ENCODE measurements around the gene MCF2L2. TPM values are rescaled to one million over a fixed set of nuclear protein-coding genes. Genes with fewer than 3 reads are reported as not detected.

Gene MCF2L2
- total RNA-seq, 2 donors from 2014 or later = 7.6 to 11.5 TPM

GRCh38 chr3:183340222-183340621 lies 88.2 kb downstream of the MCF2L2 start:
- peaks cover 2 to 4% of the 10 kb centered on the region in 2 donors for H3K36me3 Mint-ChIP-seq (ENCODE audit: insufficient read depth in 2 of 2)
- peaks cover 2% of the 10 kb centered on the region for H3K27me3 Mint-ChIP-seq (ENCODE audit: low read depth)
- ATAC-seq (replicated peaks in 1 of 2) (no peak), DNase-seq (no peak)
- H3K9me3 Mint-ChIP-seq = peaks cover 3 to 4% of the 10 kb centered on the region in 2 donors
- H3K27ac Mint-ChIP-seq = no peak overlapping the region
- H3K4me3 Mint-ChIP-seq = no peak overlapping the region
- H3K4me1 Mint-ChIP-seq (ENCODE audit: low read depth) = peaks cover 11% of the 10 kb centered on the region

- Mint-ChIP-seq H3K27ac (no peak overlapping the region), H3K4me3 (no peak overlapping the region), H3K36me3 (ENCODE audit: insufficient read depth in 2 of 2) (peaks cover 1 to 3% of the 10 kb centered on the region in 2 donors), H3K4me1 (ENCODE audit: low read depth) (peaks cover 11% of the 10 kb centered on the region), H3K27me3 (ENCODE audit: low read depth) (no peaks in the 10 kb centered on the region), H3K9me3 (peaks cover 0 to 2% of the 10 kb centered on the region in 2 donors)
- ATAC-seq (replicated peaks in 1 of 2) (no peak), DNase-seq (no peak)
Measured at GRCh38 chr3:183339461-183340086, 88.8 kb downstream of the MCF2L2 start.

DNA sequence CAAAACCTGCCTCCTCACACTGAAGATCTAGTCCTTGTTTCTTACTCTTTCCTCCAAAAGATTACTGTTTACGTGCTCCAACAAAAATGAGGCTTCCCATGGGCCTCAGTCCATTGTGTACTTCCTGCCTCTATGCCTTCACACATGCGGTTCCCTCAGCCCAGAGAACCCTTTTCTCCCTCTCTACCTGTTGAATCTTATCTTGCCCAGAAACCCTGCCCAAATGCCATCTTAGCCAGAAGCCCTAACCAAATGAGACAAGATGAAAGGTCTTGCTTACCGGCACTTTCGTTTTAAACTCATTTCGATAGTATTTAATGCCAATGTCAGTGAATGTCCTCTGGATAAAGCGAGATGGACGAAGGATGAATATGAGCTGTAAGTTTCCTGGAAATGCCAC lies 89.9 kb downstream of the MCF2L2 start:
- H3K27me3 Mint-ChIP-seq (ENCODE audit: low read depth) = no peaks in the 10 kb centered on the region
- H3K4me3 Mint-ChIP-seq = no peak overlapping the region
- peaks cover 11% of the 10 kb centered on the region for H3K4me1 Mint-ChIP-seq (ENCODE audit: low read depth)
- H3K27ac Mint-ChIP-seq = no peak overlapping the region
- ATAC-seq (replicated peaks in 1 of 2) = no peak
- H3K36me3 Mint-ChIP-seq (ENCODE audit: insufficient read depth in 2 of 2) = no peaks in the 10 kb centered on the region
- no peak for DNase-seq
- no peaks in the 10 kb centered on the region for H3K9me3 Mint-ChIP-seq

DNA sequence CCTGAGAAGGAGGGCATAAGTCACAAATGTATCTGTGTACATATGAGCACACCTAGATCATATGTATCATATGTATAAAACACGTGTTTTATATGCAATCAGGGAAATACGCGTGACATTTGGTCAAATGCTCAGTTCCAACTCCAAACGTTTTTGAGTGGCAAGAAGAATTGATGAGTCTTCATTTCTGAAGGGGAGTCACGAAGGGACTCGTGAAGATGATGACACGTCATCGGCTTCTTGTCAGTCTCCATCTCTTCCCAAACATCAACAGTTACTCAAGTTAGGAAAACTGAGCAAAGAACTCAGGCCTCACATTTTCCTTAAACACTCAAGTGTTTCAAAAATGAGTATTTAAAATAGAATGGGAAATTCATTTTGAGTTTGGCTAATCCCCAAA lies 95.9 kb downstream of the MCF2L2 start:
- DNase-seq (no peak), ATAC-seq (replicated peaks in 1 of 2) (no peak)
- no peaks in the 10 kb centered on the region for H3K36me3 Mint-ChIP-seq (ENCODE audit: insufficient read depth in 2 of 2)
- no peak overlapping the region for H3K4me3 Mint-ChIP-seq
- H3K27me3 Mint-ChIP-seq (ENCODE audit: low read depth) = no peaks in the 10 kb centered on the region
- peaks cover 17% of the 10 kb centered on the region for H3K4me1 Mint-ChIP-seq (ENCODE audit: low read depth)
- H3K27ac Mint-ChIP-seq = no peak overlapping the region
- H3K9me3 Mint-ChIP-seq = no peaks in the 10 kb centered on the region

- Mint-ChIP-seq H3K4me1 (ENCODE audit: low read depth) (peaks cover 17% of the 10 kb centered on the region), H3K36me3 (ENCODE audit: insufficient read depth in 2 of 2) (no peaks in the 10 kb centered on the region), H3K4me3 (no peak overlapping the region), H3K27ac (no peak overlapping the region), H3K27me3 (ENCODE audit: low read depth) (no peaks in the 10 kb centered on the region), H3K9me3 (no peaks in the 10 kb centered on the region)
- ATAC-seq (replicated peaks in 1 of 2) (no peak), DNase-seq (no peak)
Measured at GRCh38 chr3:183331498-183331897, 96.9 kb downstream of the MCF2L2 start.

DNA sequence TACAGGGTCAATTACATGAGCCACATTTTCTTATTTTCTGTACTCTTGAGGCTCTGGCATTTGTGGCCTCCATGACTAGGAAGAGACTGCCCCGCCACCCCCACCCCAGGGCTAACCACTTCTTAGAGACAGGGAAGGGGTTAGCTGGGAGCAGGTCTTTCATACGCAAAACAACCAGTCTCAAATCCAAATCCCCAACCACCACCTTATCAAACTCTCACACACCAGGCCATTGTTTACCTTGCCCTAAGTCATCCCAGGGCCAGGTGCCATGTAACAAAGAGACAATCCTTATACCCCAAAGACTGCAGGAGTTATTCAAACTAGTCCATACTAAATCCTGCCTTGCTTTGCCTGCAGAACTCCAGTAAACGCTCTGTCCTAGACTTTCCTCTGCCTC lies 97.5 kb downstream of the MCF2L2 start:
- no peak overlapping the region for H3K4me3 Mint-ChIP-seq
- no peak overlapping the region for H3K27ac Mint-ChIP-seq
- H3K27me3 Mint-ChIP-seq (ENCODE audit: low read depth) = no peaks in the 10 kb centered on the region
- no peaks in the 10 kb centered on the region for H3K36me3 Mint-ChIP-seq (ENCODE audit: insufficient read depth in 2 of 2)
- H3K9me3 Mint-ChIP-seq = no peaks in the 10 kb centered on the region
- peaks cover 20% of the 10 kb centered on the region for H3K4me1 Mint-ChIP-seq (ENCODE audit: low read depth)
- no peak for ATAC-seq (replicated peaks in 1 of 2)
- DNase-seq = no peak

- Mint-ChIP-seq H3K9me3 (no peaks in the 10 kb centered on the region), H3K27me3 (ENCODE audit: low read depth) (no peaks in the 10 kb centered on the region), H3K27ac (no peak overlapping the region), H3K4me3 (no peak overlapping the region), H3K4me1 (ENCODE audit: low read depth) (peaks cover 24% of the 10 kb centered on the region), H3K36me3 (ENCODE audit: insufficient read depth in 2 of 2) (no peaks in the 10 kb centered on the region)
- no peak for DNase-seq
- ATAC-seq (replicated peaks in 1 of 2) = peak in 1 of 2 donors; percentile 41
Measured at GRCh38 chr3:183329543-183329942, 98.9 kb downstream of the MCF2L2 start.

DNA sequence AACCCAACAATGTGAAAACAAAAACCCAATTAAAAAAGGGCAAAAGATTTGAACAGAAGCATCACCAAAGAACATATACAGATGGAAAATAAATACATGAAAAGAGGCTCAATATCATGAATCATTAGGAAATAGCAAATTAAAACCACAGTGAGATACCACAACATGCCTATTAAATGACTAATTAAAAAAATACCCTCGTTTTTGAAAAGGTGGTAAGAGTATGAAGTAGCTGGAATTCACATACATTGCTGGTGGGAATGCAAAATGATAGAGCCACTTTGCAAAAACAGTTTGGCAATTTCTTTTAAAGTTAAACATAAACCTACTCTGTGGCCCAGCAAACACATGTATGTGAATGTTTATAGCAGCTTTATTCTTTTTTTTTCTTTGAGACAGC lies 99.6 kb downstream of the MCF2L2 start:
- no peak for ATAC-seq (replicated peaks in 1 of 2)
- no peaks in the 10 kb centered on the region for H3K9me3 Mint-ChIP-seq

DNA sequence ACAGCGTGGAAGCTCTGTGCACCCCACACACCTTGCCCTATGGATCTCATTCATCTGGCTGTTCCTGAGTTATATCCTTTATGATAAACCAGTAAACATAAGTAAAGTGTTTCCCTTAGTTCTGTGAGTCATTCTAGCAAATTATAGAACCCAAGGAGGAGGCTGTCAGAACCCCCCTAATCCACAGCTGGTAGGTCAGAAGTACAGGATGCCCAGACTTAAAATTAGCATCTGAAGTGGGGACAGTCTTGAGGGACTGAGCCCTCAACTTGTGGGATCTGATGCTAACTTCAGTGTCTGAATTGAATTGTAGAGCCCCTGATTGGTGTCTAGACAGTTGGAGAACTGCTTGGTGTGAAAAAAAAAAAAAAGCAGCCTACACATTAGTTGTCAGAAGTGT lies 100.3 kb downstream of the MCF2L2 start:
- Mint-ChIP-seq H3K9me3 (no peaks in the 10 kb centered on the region), H3K27me3 (ENCODE audit: low read depth) (no peaks in the 10 kb centered on the region), H3K4me3 (no peak overlapping the region), H3K36me3 (ENCODE audit: insufficient read depth in 2 of 2) (no peaks in the 10 kb centered on the region), H3K27ac (no peak overlapping the region), H3K4me1 (ENCODE audit: low read depth) (peaks cover 24% of the 10 kb centered on the region)
- ATAC-seq (replicated peaks in 1 of 2) (no peak), DNase-seq (no peak)

More for the DNA sequence above, 99.6 kb downstream of the MCF2L2 start:
- Mint-ChIP-seq H3K4me1 (ENCODE audit: low read depth) (peaks cover 24% of the 10 kb centered on the region), H3K27ac (no peak overlapping the region), H3K36me3 (ENCODE audit: insufficient read depth in 2 of 2) (no peaks in the 10 kb centered on the region), H3K27me3 (ENCODE audit: low read depth) (no peaks in the 10 kb centered on the region), H3K4me3 (no peak overlapping the region)
- no peak for DNase-seq

DNA sequence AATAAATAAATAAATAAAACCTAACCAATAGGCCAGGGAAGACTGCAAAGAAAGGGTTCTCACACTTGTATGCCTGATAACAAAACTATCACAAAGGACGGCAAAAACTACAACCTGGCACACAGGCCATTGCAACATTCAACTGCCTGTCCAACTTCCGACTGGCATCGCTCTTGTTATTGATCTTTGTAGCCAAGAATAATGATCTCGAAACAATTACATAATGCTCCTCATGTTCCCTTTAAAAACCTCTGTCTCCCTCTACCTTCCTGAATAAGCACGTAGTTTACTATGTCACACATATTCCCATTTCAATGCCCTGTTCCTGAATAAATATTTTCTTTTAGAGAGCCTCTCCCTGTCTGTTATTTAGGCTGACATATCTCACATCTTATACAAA lies 101.1 kb downstream of the MCF2L2 start:
- H3K27me3 Mint-ChIP-seq (ENCODE audit: low read depth) = no peaks in the 10 kb centered on the region
- no peak for ATAC-seq (replicated peaks in 1 of 2)
- H3K4me1 Mint-ChIP-seq (ENCODE audit: low read depth) = peaks cover 24% of the 10 kb centered on the region
- peak overlapping the region; percentile 33 for H3K27ac Mint-ChIP-seq
- no peaks in the 10 kb centered on the region for H3K36me3 Mint-ChIP-seq (ENCODE audit: insufficient read depth in 2 of 2)
- no peak overlapping the region for H3K4me3 Mint-ChIP-seq
- H3K9me3 Mint-ChIP-seq = no peaks in the 10 kb centered on the region
- DNase-seq = no peak

DNA sequence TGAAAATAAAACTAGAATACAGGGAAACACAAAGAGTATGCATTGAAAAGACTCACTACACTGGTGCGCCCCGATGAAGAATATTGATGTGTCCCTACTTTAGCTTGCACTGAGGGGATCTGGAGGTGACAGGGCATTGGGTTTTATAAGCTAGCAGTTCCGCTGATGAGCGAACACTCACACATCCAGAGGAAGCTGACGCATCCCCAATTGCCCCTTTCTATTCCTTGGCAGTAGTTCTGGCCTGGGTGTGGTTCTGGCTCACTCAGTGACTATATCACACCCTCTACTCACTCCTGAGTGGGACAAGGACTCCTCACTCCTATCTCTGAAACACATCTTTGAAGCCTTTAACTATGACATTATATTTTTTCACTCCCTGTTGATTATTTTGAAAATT lies 104.3 kb downstream of the MCF2L2 start:
- ATAC-seq (replicated peaks in 1 of 2) = no peak
- DNase-seq = no peak
- Mint-ChIP-seq H3K4me1 (ENCODE audit: low read depth) (peaks cover 24% of the 10 kb centered on the region), H3K27me3 (ENCODE audit: low read depth) (no peaks in the 10 kb centered on the region), H3K9me3 (no peaks in the 10 kb centered on the region), H3K36me3 (ENCODE audit: insufficient read depth in 2 of 2) (no peaks in the 10 kb centered on the region), H3K4me3 (no peak overlapping the region), H3K27ac (no peak overlapping the region)

DNA sequence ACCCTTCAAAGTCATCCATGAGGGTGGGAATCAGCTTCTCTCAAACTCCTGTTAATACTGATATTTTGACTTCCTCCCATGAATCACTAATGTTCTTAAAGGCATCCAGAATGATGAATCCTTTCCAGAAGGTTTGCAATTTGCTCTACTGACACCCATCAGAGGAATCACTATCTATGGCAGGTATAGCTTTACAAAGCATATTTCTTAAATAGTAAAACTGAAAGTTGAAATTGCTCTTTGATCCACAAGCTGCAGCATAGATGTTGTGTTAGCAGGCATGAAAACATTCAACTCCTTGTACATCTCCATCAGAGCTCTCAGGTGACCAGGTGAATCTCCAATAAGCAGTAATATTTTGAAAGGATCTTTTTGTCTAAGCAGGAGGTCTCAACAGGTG lies 109.0 kb downstream of the MCF2L2 start:
- Mint-ChIP-seq H3K9me3 (no peaks in the 10 kb centered on the region), H3K4me3 (peak overlapping the region in 1 of 2 donors; percentile 17), H3K36me3 (ENCODE audit: insufficient read depth in 2 of 2) (no peaks in the 10 kb centered on the region), H3K27me3 (ENCODE audit: low read depth) (peaks cover 8% of the 10 kb centered on the region), H3K4me1 (ENCODE audit: low read depth) (peaks cover 14% of the 10 kb centered on the region), H3K27ac (peak overlapping the region; percentile 0)
- no peak for ATAC-seq (replicated peaks in 1 of 2)
- no peak for DNase-seq

- Mint-ChIP-seq H3K27ac (no peak overlapping the region), H3K9me3 (no peaks in the 10 kb centered on the region), H3K27me3 (ENCODE audit: low read depth) (peaks cover 8% of the 10 kb centered on the region), H3K36me3 (ENCODE audit: insufficient read depth in 2 of 2) (no peaks in the 10 kb centered on the region), H3K4me1 (ENCODE audit: low read depth) (peaks cover 19% of the 10 kb centered on the region), H3K4me3 (no peak overlapping the region)
- ATAC-seq (replicated peaks in 1 of 2) (no peak), DNase-seq (no peak)
Measured at GRCh38 chr3:183318877-183319276, 109.5 kb downstream of the MCF2L2 start.
